Dedifferentiated amniotic fluid mesenchymal stem cell (primary cell): ENCODE measurements around the gene PSMD5.

Experiments used
- DNase-seq: peaks from one replicate; pipeline ENCODE4 v3.0.0-alpha.2; 2016; ENCODE audit errors: extremely low spot score

The PSMD5 gene

GRCh38 chr9:120842685-120843485 is at the start of gene PSMD5:
PSMD5 (minus strand) TSS chr9:120842922; CDS start chr9:120842909, 13 bp downstream.
- DNase-seq, result peak; percentile 99

GRCh38 chr9:120891884-120892747 is 49.4 kb upstream of the PSMD5 start:
- no peak for DNase-seq

- DNase-seq, result no peak
Measured at GRCh38 chr9:120891245-120891883, 48.6 kb upstream of the PSMD5 start.

GRCh38 chr9:120890320-120891244 is 47.9 kb upstream of the PSMD5 start:
- no peak for DNase-seq

- no peak for DNase-seq
Measured at GRCh38 chr9:120889606-120890271, 47.0 kb upstream of the PSMD5 start.

GRCh38 chr9:120888626-120889025 is 45.9 kb upstream of the PSMD5 start:
- DNase-seq, result no peak

GRCh38 chr9:120886490-120886967 is 43.8 kb upstream of the PSMD5 start:
- no peak for DNase-seq

- no peak for DNase-seq
Measured at GRCh38 chr9:120885958-120886357, 43.2 kb upstream of the PSMD5 start.

- DNase-seq, result no peak
Measured at GRCh38 chr9:120885457-120885856, 42.7 kb upstream of the PSMD5 start.

GRCh38 chr9:120883608-120883996 is 40.9 kb upstream of the PSMD5 start:
- DNase-seq, result no peak

GRCh38 chr9:120882935-120883607 is 40.3 kb upstream of the PSMD5 start:
- no peak for DNase-seq

GRCh38 chr9:120879446-120879845 is 36.7 kb upstream of the PSMD5 start:
- no peak for DNase-seq

- DNase-seq, result no peak
Measured at GRCh38 chr9:120878188-120879130, 35.7 kb upstream of the PSMD5 start.

- DNase-seq, result no peak
Measured at GRCh38 chr9:120877276-120878034, 34.7 kb upstream of the PSMD5 start.

- DNase-seq, result no peak
Measured at GRCh38 chr9:120876842-120877240, 34.1 kb upstream of the PSMD5 start, which contains the start of gene PHF19. PHF19 (minus strand) TSS chr9:120877188; CDS start chr9:120874741, 2,447 bp downstream.

GRCh38 chr9:120875954-120876841 is 33.5 kb upstream of the PSMD5 start:
- DNase-seq, result peak; percentile 72

- no peak for DNase-seq
Measured at GRCh38 chr9:120875643-120875953, 32.9 kb upstream of the PSMD5 start.
